ENCODE measurements around the gene TMUB1. TPM values are rescaled to one million over a fixed set of nuclear protein-coding genes. Genes with fewer than 3 reads are reported as not detected.

TMUB1 gene
- total and polyA plus RNA-seq, 2 experiments from 2014 or later, result 45.0 to 83.1 TPM

- WGBS (ENCODE audit: low lambda C conversion rate, missing lambda C conversion rate), result 97% methylated on average over 21 of the region's 21 CpGs
Measured at GRCh38 chr7:151034312-151035025, 48.8 kb downstream of the TMUB1 start.

GRCh38 chr7:151033864-151034249 lies 49.4 kb downstream of the TMUB1 start:
- WGBS (ENCODE audit: low lambda C conversion rate, missing lambda C conversion rate), result 95% methylated on average over 5 of the region's 5 CpGs
- no peak overlapping the region for H2AFZ ChIP-seq
- peaks cover 12% of the 10 kb centered on the region for H3K79me2 ChIP-seq
- no peaks in the 10 kb centered on the region for H3K9me2 ChIP-seq (replicated peaks; ENCODE audit: insufficient read depth)
- no peaks in the 10 kb centered on the region for H3K27me3 ChIP-seq
- no peak overlapping the region for H3K4me2 ChIP-seq
- no peaks in the 10 kb centered on the region for H3K36me3 ChIP-seq (replicated peaks; ENCODE audit: insufficient read depth, low read depth)
- H3K9me3 ChIP-seq (ENCODE audit: low read depth), result no peaks in the 10 kb centered on the region
- H3K4me3 ChIP-seq, result no peak overlapping the region
- H3K27ac ChIP-seq, result no peak overlapping the region
- no peaks in the 10 kb centered on the region for H4K20me1 ChIP-seq (ENCODE audit: insufficient read depth, poor library complexity, severe bottlenecking)
- peaks cover 12% of the 10 kb centered on the region for H3K4me1 ChIP-seq (ENCODE audit: insufficient read depth)
- no peak for DNase-seq (ENCODE audit: low spot score)
- TF ChIP-seq EZH2 (IDR thresholded peaks at IDR 0.05; ENCODE audit: borderline replicate concordance) (no peak), EZH2phosphoT487 (IDR thresholded peaks at IDR 0.05; ENCODE audit: low read depth, severe bottlenecking, unreplicated experiment) (no peak), CTCF (IDR thresholded peaks at IDR 0.05; ENCODE audit: poor library complexity) (no peak)

More at GRCh38 chr7:151034312-151035025, 48.8 kb downstream of the TMUB1 start:
- Histone ChIP-seq H3K79me2 (peaks cover 7% of the 10 kb centered on the region), H2AFZ (no peak overlapping the region), H3K9me3 (ENCODE audit: low read depth) (no peaks in the 10 kb centered on the region), H3K4me1 (ENCODE audit: insufficient read depth) (peaks cover 10% of the 10 kb centered on the region), H4K20me1 (ENCODE audit: insufficient read depth, poor library complexity, severe bottlenecking) (no peaks in the 10 kb centered on the region), H3K9me2 (replicated peaks; ENCODE audit: insufficient read depth) (no peaks in the 10 kb centered on the region), H3K27ac (no peak overlapping the region), H3K27me3 (no peaks in the 10 kb centered on the region), H3K36me3 (replicated peaks; ENCODE audit: insufficient read depth, low read depth) (no peaks in the 10 kb centered on the region), H3K4me2 (no peak overlapping the region), H3K4me3 (no peak overlapping the region)
- DNase-seq (ENCODE audit: low spot score), result no peak
- TF ChIP-seq EZH2phosphoT487 (IDR thresholded peaks at IDR 0.05; ENCODE audit: low read depth, severe bottlenecking, unreplicated experiment), result no peak
- TF ChIP-seq CTCF (IDR thresholded peaks at IDR 0.05; ENCODE audit: poor library complexity), result no peak
- no peak for TF ChIP-seq EZH2 (IDR thresholded peaks at IDR 0.05; ENCODE audit: borderline replicate concordance)

GRCh38 chr7:151032936-151033863 lies 50.1 kb downstream of the TMUB1 start:
- Histone ChIP-seq H3K9me3 (ENCODE audit: low read depth) (no peaks in the 10 kb centered on the region), H3K4me1 (ENCODE audit: insufficient read depth) (peaks cover 8% of the 10 kb centered on the region), H3K27me3 (no peaks in the 10 kb centered on the region), H3K36me3 (replicated peaks; ENCODE audit: insufficient read depth, low read depth) (no peaks in the 10 kb centered on the region), H4K20me1 (ENCODE audit: insufficient read depth, poor library complexity, severe bottlenecking) (no peaks in the 10 kb centered on the region), H3K79me2 (peaks cover 13% of the 10 kb centered on the region), H3K27ac (no peak overlapping the region), H3K4me2 (no peak overlapping the region), H3K9me2 (replicated peaks; ENCODE audit: insufficient read depth) (no peaks in the 10 kb centered on the region), H2AFZ (no peak overlapping the region), H3K4me3 (no peak overlapping the region)
- no peak for DNase-seq (ENCODE audit: low spot score)
- TF ChIP-seq EZH2 (IDR thresholded peaks at IDR 0.05; ENCODE audit: borderline replicate concordance) (no peak), CTCF (IDR thresholded peaks at IDR 0.05; ENCODE audit: poor library complexity) (no peak), EZH2phosphoT487 (IDR thresholded peaks at IDR 0.05; ENCODE audit: low read depth, severe bottlenecking, unreplicated experiment) (no peak)
- WGBS (ENCODE audit: low lambda C conversion rate, missing lambda C conversion rate), result 95% methylated on average over 17 of the region's 17 CpGs

Other genes with a start within 250 kb of the TMUB1 start
- 4.7 and 9.1 TPM in 2 replicates for gene AOC1, start 231.0 kb downstream of the TMUB1 start, total RNA-seq
- 5.9 and 6.6 TPM in 2 replicates for gene AOC1, start 231.0 kb downstream of the TMUB1 start, polyA plus RNA-seq
- gene KCNH2, start 105.2 kb downstream of the TMUB1 start, total RNA-seq, result 8.4 and 9.4 TPM in 2 replicates
- 9.1 and 11.3 TPM in 2 replicates for gene KCNH2, start 105.2 kb downstream of the TMUB1 start, polyA plus RNA-seq
- gene NOS3, start 92.5 kb downstream of the TMUB1 start, total RNA-seq, result 8.1 and 9.8 TPM in 2 replicates
- 15.3 and 17.4 TPM in 2 replicates for gene NOS3, start 92.5 kb downstream of the TMUB1 start, polyA plus RNA-seq
- 0.64 and 0.80 TPM in 2 replicates for gene ATG9B, start 59.0 kb downstream of the TMUB1 start, total RNA-seq
- 2.4 and 13.2 TPM in 2 replicates for gene ATG9B, start 59.0 kb downstream of the TMUB1 start, polyA plus RNA-seq
- 22.6 and 24.4 TPM in 2 replicates for gene ABCB8, start 55.0 kb downstream of the TMUB1 start, total RNA-seq
- gene ABCB8, start 55.0 kb downstream of the TMUB1 start, polyA plus RNA-seq, result 32.6 and 41.2 TPM in 2 replicates
- gene ASIC3, start 35.0 kb downstream of the TMUB1 start, total RNA-seq, result 2.9 and 4.5 TPM in 2 replicates
- gene ASIC3, start 35.0 kb downstream of the TMUB1 start, polyA plus RNA-seq, result 2.1 and 7.0 TPM in 2 replicates
- gene CDK5, start 25.6 kb downstream of the TMUB1 start, total RNA-seq, result 15.2 and 17.4 TPM in 2 replicates
- 29.4 and 39.4 TPM in 2 replicates for gene CDK5, start 25.6 kb downstream of the TMUB1 start, polyA plus RNA-seq
- 153 and 188 TPM in 2 replicates for gene SLC4A2, start 23.9 kb downstream of the TMUB1 start, total RNA-seq
- 167 and 175 TPM in 2 replicates for gene SLC4A2, start 23.9 kb downstream of the TMUB1 start, polyA plus RNA-seq
- gene FASTK, start 2.7 kb downstream of the TMUB1 start, total RNA-seq, result 105 and 107 TPM in 2 replicates
- 193 and 202 TPM in 2 replicates for gene FASTK, start 2.7 kb downstream of the TMUB1 start, polyA plus RNA-seq
- 23.7 and 44.0 TPM in 2 replicates for gene AGAP3, start 3.0 kb upstream of the TMUB1 start, total RNA-seq
- gene AGAP3, start 3.0 kb upstream of the TMUB1 start, polyA plus RNA-seq, result 56.7 and 63.5 TPM in 2 replicates
- not detected in 2 replicates for gene GBX1, start 84.2 kb upstream of the TMUB1 start, total RNA-seq
- gene GBX1, start 84.2 kb upstream of the TMUB1 start, polyA plus RNA-seq, result not detected in 2 replicates
- gene ASB10, start 103.8 kb upstream of the TMUB1 start, total RNA-seq, result not detected in 2 replicates
- gene ASB10, start 103.8 kb upstream of the TMUB1 start, polyA plus RNA-seq, result not detected in 2 replicates
- gene H2BK1, start 127.0 kb upstream of the TMUB1 start, total RNA-seq, result not detected in 2 replicates
- not detected in 2 replicates for gene H2BK1, start 127.0 kb upstream of the TMUB1 start, polyA plus RNA-seq
- 35.3 and 35.8 TPM in 2 replicates for gene ABCF2, start 143.7 kb upstream of the TMUB1 start, total RNA-seq
- 25.6 and 32.9 TPM in 2 replicates for gene ABCF2, start 143.7 kb upstream of the TMUB1 start, polyA plus RNA-seq
- 36.9 and 51.0 TPM in 2 replicates for gene CHPF2, start 149.0 kb upstream of the TMUB1 start, total RNA-seq
- gene CHPF2, start 149.0 kb upstream of the TMUB1 start, polyA plus RNA-seq, result 68.2 and 70.0 TPM in 2 replicates
- 38.0 and 42.4 TPM in 2 replicates for gene SMARCD3, start 165.2 kb upstream of the TMUB1 start, total RNA-seq
- 73.1 and 111 TPM in 2 replicates for gene SMARCD3, start 165.2 kb upstream of the TMUB1 start, polyA plus RNA-seq

Measured in hepatocyte (in vitro differentiated cells).